Measurements from ENCODE around the gene GAB1.

The GAB1 gene

DNA sequence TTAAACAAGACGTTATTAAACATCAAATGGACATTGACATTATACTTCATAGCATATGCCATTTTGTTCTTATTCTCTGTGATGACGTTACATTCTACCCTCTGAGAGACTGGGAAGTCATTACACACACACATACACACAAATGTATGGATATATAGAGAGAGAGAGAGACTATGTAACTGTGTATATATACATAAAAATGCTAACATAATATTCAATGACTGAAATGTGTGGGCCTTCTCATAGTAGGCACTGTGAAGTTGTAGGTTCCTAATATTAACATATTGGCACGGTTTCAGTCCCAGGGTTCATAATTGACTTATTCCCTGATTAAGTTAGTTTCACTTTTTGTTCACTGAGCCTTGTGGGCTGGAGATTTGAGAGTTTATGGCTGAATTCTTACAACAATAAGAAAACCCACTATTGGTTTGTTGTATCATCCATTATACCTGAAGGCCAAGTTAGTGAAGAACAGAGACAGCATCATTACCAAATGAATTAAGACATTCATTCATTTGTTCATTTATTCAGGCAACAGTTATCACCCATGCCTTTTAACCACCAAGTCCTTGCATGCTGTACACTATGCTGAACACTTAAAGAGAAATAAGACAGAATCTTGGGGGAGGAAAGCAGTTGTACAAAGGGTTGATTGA lies 68.5 kb downstream of the GAB1 start:
- DNase-seq: no peak
- H3K36me3 ChIP-seq: no peaks in the 10 kb centered on the region
- no peaks in the 10 kb centered on the region for H3K9me3 ChIP-seq
- no peak overlapping the region for H3K4me3 ChIP-seq (ENCODE audit: low read depth, low read length)
- TF ChIP-seq, protein P1, sequence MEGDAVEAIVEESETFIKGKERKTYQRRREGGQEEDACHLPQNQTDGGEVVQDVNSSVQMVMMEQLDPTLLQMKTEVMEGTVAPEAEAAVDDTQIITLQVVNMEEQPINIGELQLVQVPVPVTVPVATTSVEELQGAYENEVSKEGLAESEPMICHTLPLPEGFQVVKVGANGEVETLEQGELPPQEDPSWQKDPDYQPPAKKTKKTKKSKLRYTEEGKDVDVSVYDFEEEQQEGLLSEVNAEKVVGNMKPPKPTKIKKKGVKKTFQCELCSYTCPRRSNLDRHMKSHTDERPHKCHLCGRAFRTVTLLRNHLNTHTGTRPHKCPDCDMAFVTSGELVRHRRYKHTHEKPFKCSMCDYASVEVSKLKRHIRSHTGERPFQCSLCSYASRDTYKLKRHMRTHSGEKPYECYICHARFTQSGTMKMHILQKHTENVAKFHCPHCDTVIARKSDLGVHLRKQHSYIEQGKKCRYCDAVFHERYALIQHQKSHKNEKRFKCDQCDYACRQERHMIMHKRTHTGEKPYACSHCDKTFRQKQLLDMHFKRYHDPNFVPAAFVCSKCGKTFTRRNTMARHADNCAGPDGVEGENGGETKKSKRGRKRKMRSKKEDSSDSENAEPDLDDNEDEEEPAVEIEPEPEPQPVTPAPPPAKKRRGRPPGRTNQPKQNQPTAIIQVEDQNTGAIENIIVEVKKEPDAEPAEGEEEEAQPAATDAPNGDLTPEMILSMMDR (IDR thresholded peaks at IDR 0.05; ENCODE audit: low read depth, low read length): no peak
- H3K27me3 ChIP-seq: no peaks in the 10 kb centered on the region
- no peaks in the 10 kb centered on the region for H3K4me1 ChIP-seq

DNA sequence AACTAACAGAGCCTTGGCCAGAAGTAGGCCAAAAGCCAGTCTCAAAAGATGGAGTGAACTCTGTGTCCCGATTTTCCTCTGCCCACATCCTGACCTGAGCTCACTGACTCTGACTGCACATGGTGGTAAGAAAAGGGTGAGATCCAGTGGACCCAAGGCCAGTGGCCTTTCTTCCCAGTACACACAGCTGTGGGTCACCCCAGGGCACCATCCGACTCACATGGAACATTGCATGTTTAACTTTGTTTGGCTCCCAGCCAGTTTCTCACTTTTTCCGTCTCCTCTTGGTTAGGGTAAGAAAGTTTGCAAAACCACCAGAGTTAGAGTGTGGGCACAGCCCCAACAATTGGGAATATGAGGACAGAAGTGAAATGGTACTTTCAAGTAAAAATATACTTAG lies 69.8 kb downstream of the GAB1 start:
- Histone ChIP-seq H3K4me3 (ENCODE audit: low read depth, low read length) (no peak overlapping the region), H3K27me3 (no peaks in the 10 kb centered on the region), H3K4me1 (no peaks in the 10 kb centered on the region), H3K36me3 (no peaks in the 10 kb centered on the region), H3K9me3 (no peaks in the 10 kb centered on the region)
- DNase-seq: peak; percentile 14
- TF ChIP-seq, protein P1 (IDR thresholded peaks at IDR 0.05; ENCODE audit: low read depth, low read length): no peak

DNA sequence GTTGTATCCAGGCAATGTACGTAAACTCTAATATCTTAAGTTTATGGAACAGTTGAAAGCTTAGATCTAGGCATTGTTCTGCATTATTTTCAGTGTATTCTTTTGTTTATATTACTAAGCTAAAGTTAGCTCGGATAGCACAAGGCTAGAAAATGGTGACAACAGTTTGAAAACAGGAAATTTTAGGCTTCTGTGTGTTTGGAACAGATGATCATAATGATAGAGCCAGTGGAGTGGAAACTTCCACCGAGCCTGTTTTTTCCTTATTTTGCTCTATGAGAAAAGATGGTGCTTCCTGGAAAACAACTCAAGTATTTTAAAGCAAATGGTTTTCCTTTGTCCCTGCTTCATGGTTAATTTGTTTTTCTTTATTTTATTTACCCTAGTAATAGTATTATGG lies 70.8 kb downstream of the GAB1 start:
- H3K9me3 ChIP-seq: no peaks in the 10 kb centered on the region

DNA sequence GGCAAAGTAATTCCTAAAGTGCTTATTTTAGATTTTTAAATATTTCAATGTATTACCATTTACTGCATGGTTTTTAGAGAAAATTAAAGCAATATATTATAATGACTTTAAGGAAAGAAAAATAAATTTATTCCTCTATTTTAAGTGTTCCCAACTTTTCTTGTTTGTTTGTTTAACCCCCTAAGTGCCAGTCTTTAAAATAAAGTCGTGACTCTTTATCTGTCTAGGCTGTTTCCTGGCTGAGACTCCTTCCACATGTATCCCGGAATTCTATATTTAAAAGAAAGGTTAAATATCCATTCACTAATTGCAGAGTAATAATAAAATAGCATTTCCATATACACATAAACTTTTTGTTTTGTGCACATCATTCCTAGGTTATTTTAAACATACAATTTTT lies 71.2 kb downstream of the GAB1 start:
- DNase-seq: no peak
- Histone ChIP-seq H3K9me3 (no peaks in the 10 kb centered on the region), H3K27me3 (no peaks in the 10 kb centered on the region), H3K4me1 (no peaks in the 10 kb centered on the region), H3K4me3 (ENCODE audit: low read depth, low read length) (no peak overlapping the region), H3K36me3 (no peaks in the 10 kb centered on the region)
- TF ChIP-seq, protein P1 (IDR thresholded peaks at IDR 0.05; ENCODE audit: low read depth, low read length): no peak

More for the DNA sequence above, 70.8 kb downstream of the GAB1 start:
- Histone ChIP-seq H3K27me3 (no peaks in the 10 kb centered on the region), H3K4me3 (ENCODE audit: low read depth, low read length) (no peak overlapping the region), H3K4me1 (no peaks in the 10 kb centered on the region), H3K36me3 (no peaks in the 10 kb centered on the region)
- no peak for DNase-seq
- TF ChIP-seq, protein P1 (IDR thresholded peaks at IDR 0.05; ENCODE audit: low read depth, low read length): no peak

DNA sequence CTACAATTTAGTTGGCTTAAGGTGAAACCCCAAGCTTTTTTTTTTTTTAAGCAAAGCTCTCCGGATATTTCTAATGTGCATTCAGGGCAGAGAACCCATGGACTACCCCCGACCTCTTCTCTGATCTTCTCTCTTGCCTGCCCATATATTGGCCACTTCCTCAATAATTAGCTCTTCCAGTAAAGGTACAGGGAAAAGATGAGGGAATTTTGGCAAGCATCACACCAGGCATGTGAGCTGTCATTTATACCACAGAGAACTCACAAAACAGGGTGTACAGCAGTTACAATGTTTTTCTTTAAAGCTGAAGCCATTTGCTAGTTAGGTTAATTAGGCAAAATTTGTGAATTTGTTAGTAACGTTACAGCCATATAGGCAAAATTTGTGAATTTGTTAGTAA lies 73.3 kb downstream of the GAB1 start:
- no peaks in the 10 kb centered on the region for H3K4me1 ChIP-seq
- H3K4me3 ChIP-seq (ENCODE audit: low read depth, low read length): no peak overlapping the region
- H3K27me3 ChIP-seq: no peaks in the 10 kb centered on the region
- no peaks in the 10 kb centered on the region for H3K36me3 ChIP-seq
- H3K9me3 ChIP-seq: no peaks in the 10 kb centered on the region
- no peak for DNase-seq
- TF ChIP-seq, protein P1 (IDR thresholded peaks at IDR 0.05; ENCODE audit: low read depth, low read length): no peak

DNA sequence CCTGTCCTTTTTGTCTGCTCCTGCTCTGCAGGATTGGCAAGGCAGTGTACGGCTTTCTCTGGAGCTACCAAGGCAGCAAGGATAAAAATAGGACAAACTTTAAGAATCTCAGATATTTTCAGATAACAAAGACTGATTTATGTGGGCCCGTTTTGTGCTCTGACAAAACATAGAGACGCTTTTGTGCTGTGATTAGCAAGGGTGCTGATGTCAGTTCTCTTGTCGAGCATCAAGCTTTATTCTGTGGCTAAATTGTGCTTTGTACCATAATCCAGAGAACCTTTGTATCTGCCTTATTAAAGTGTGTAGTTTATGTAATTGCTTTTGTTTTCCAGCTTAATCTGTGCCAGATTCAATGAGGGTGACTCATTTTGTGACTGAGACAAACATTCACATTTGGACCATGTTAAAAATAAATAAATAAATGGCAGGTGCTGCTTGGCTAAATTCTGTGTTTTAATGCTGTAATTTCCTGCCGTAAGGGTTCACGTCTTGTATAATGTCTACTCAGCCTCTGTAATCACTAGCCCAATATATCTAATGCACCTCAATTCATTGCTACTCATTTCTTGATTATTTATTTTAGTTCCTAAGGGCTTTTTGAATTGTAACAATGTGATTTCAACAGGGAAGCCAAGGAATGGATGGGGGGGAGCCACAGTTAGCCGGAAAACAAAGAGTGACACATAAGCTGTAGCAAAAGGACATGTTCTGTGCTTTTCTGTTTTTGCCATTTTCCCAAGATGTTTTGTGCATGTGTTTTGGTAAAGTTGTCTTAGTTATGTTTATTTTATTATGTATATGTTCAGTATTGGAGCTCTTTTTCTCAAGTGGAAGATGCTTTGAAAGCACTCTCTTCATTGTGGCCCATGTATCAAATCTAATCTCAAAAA lies 75.1 kb downstream of the GAB1 start:
- no peak overlapping the region for H3K4me3 ChIP-seq (ENCODE audit: low read depth, low read length)
- no peaks in the 10 kb centered on the region for H3K36me3 ChIP-seq
- H3K27me3 ChIP-seq: no peaks in the 10 kb centered on the region
- no peaks in the 10 kb centered on the region for H3K9me3 ChIP-seq
- TF ChIP-seq, protein P1 (IDR thresholded peaks at IDR 0.05; ENCODE audit: low read depth, low read length): no peak
- H3K4me1 ChIP-seq: no peaks in the 10 kb centered on the region
- DNase-seq: no peak
